Gastrocnemius medialis (tissue), 4 donors: ENCODE measurements around the gene LINGO3. TPM values are rescaled to one million over a fixed set of nuclear protein-coding genes. Genes with fewer than 3 reads are reported as not detected.
A peak's percentile ranks its signal among the peaks of the same experiment; 100 is the strongest.

Experiments used
- ATAC-seq, 2 donors: fragments of 150-250 bp; one replicate each; pipeline ENCODE4 v1.9.1; 2016
- DNase-seq, 2 donors: peaks; one replicate each; pipeline ENCODE4 v3.0.0-alpha.2; 2019
- H3K27ac ChIP-seq, 4 donors: fragments of 200-600 bp; sonication (generic); 1 replicate in 1 of 4; 2 replicates in 3 of 4; pipeline ENCODE4 v1.5.1; 2016 to 2018; ENCODE audit warnings: mild to moderate bottlenecking in 2 of 4, moderate library complexity in 1 of 4
- H3K27me3 ChIP-seq, 3 donors: fragments of 200-600 bp; sonication (generic) in 2 of 3; 1 replicate in 1 of 3; 2 replicates in 2 of 3; pipeline versions ENCODE4 v1.5.1 to v1.6.0; 2016 to 2019; ENCODE audit warnings: mild to moderate bottlenecking in 1 of 3, moderate library complexity in 1 of 3
- H3K36me3 ChIP-seq, 2 donors: fragments of 200-600 bp; sonication (generic) in 1 of 2; one replicate each; pipeline ENCODE4 v1.5.1; 2017 to 2018
- H3K4me1 ChIP-seq, 2 donors: fragments of 200-600 bp; sonication (generic) in 1 of 2; one replicate each; pipeline ENCODE4 v1.5.1; 2016 to 2017; ENCODE audit warnings: mild to moderate bottlenecking in 2 of 2
- H3K4me3 ChIP-seq, 4 donors: fragments of 200-600 bp; sonication (generic) in 3 of 4; 1 replicate in 1 of 4; 2 replicates in 3 of 4; pipeline ENCODE4 v1.5.1; 2016 to 2019; ENCODE audit warnings: mild to moderate bottlenecking in 2 of 4
- H3K9me3 ChIP-seq, 3 donors: fragments of 200-600 bp; sonication (generic) in 2 of 3; 1 replicate in 1 of 3; 2 replicates in 2 of 3; pipeline ENCODE4 v1.5.1; 2016 to 2019
- CTCF ChIP-seq, 5 experiments: fragments of 450-650 bp in 3 of 5; fragments of 200-600 bp in 2 of 5; sonication (generic) in 2 of 5; IDR thresholded peaks in 4 of 5; conservative IDR thresholded peaks in 1 of 5; 1 replicate in 4 of 5; 2 replicates in 1 of 5; pipeline ENCODE4 v1.5.1; 2016 to 2019; ENCODE audit warnings: antibody characterized with exemption in 5 of 5, mild to moderate bottlenecking in 3 of 5, moderate library complexity in 3 of 5
- POLR2A ChIP-seq, 2 donors: fragments of 450-650 bp; IDR thresholded peaks; one replicate each; pipeline ENCODE4 v1.6.1; 2017; ENCODE audit warnings: antibody characterized with exemption in 2 of 2, mild to moderate bottlenecking in 2 of 2, moderate library complexity in 2 of 2
- in situ Hi-C, 4 donors: fragments of 200-750 bp; cut with MboI; loops; one replicate each; pipeline versions ENCODE4 v1.15.0 to v1.8.0; 2017; ENCODE audit warnings: low sequenced_read_pairs in 4 of 4
- intact Hi-C: fragments of 100-400 bp; cut with DNase I; formaldehyde crosslinking; loops from one replicate; pipeline ENCODE4 v1.15.1; 2023; ENCODE audit warnings: low total_unique reads
- total RNA-seq, 4 donors: library from RNA; depleted of rRNA; stranded (reverse); fragments of >200 nt; gene quantifications; one replicate each; pipeline versions ENCODE4 v1.1.0 to v1.2.3, GENCODE V29; 2016

LINGO3 gene
- total RNA-seq, 4 donors from 2014 or later = not detected

GRCh38 chr19:2290441-2291184 is 17.3 kb downstream of the LINGO3 start:
- peak overlapping the region; percentile 5 to 36 (median 36) for H3K4me3 ChIP-seq
- DNase-seq (no peak), ATAC-seq (no peak)
- TF ChIP-seq POLR2A (IDR thresholded peaks at IDR 0.05) (no peak), CTCF (IDR thresholded peaks at IDR 0.05 in 4 of 5, conservative IDR thresholded peaks at IDR 0.05 in 1 of 5) (no peak)
- H3K36me3 ChIP-seq = no peaks in the 10 kb centered on the region
- peaks cover 47 to 58% (median 51%) of the 10 kb centered on the region in 3 donors for H3K27me3 ChIP-seq
- H3K27ac ChIP-seq = no peak overlapping the region
- H3K9me3 ChIP-seq = no peaks in the 10 kb centered on the region
- peaks cover 12 to 33% of the 10 kb centered on the region in 2 donors for H3K4me1 ChIP-seq
- in situ Hi-C loops = loop anchor here (25.0 kb wide), 1 partner anchor 97 kb away; no protein-coding TSS in a partner anchor
- intact Hi-C loops = no loop called here

GRCh38 chr19:2289714-2290435 is 18.1 kb downstream of the LINGO3 start:
- DNase-seq (no peak), ATAC-seq (no peak)
- H3K36me3 ChIP-seq = no peaks in the 10 kb centered on the region
- no peak for TF ChIP-seq POLR2A (IDR thresholded peaks at IDR 0.05)
- no peak for TF ChIP-seq CTCF (IDR thresholded peaks at IDR 0.05 in 4 of 5, conservative IDR thresholded peaks at IDR 0.05 in 1 of 5)
- peaks cover 11 to 26% of the 10 kb centered on the region in 2 donors for H3K4me1 ChIP-seq
- in situ Hi-C loops = loop anchor here (25.0 kb wide), 1 partner anchor 97 kb away; no protein-coding TSS in a partner anchor
- H3K9me3 ChIP-seq = no peaks in the 10 kb centered on the region
- intact Hi-C loops = no loop called here
- peaks cover 47 to 58% (median 51%) of the 10 kb centered on the region in 3 donors for H3K27me3 ChIP-seq
- peak overlapping the region; percentile 5 to 36 (median 36) for H3K4me3 ChIP-seq
- H3K27ac ChIP-seq = no peak overlapping the region

GRCh38 chr19:2288818-2289713 is 18.9 kb downstream of the LINGO3 start:
- intact Hi-C loops (no loop called here), in situ Hi-C loops (loop anchor here (25.0 kb wide), 1 partner anchor 98 kb away; no protein-coding TSS in a partner anchor)
- DNase-seq (no peak), ATAC-seq (peak in 1 of 2 donors; percentile 4)
- H3K27ac ChIP-seq = no peak overlapping the region
- H3K4me3 ChIP-seq = peak overlapping the region in 2 of 4 donors; percentile 35 to 36
- peaks cover 46 to 58% (median 51%) of the 10 kb centered on the region in 3 donors for H3K27me3 ChIP-seq
- no peaks in the 10 kb centered on the region for H3K36me3 ChIP-seq
- no peaks in the 10 kb centered on the region for H3K9me3 ChIP-seq
- peaks cover 2 to 21% of the 10 kb centered on the region in 2 donors for H3K4me1 ChIP-seq
- TF ChIP-seq CTCF (IDR thresholded peaks at IDR 0.05 in 4 of 5, conservative IDR thresholded peaks at IDR 0.05 in 1 of 5) (no peak), POLR2A (IDR thresholded peaks at IDR 0.05) (no peak)

GRCh38 chr19:2288338-2288817 is 19.6 kb downstream of the LINGO3 start:
- intact Hi-C loops = no loop called here
- H3K36me3 ChIP-seq = no peaks in the 10 kb centered on the region
- no peak overlapping the region for H3K27ac ChIP-seq
- peaks cover 45 to 58% (median 51%) of the 10 kb centered on the region in 3 donors for H3K27me3 ChIP-seq
- no peaks in the 10 kb centered on the region for H3K9me3 ChIP-seq
- ATAC-seq (no peak), DNase-seq (no peak)
- H3K4me1 ChIP-seq = peaks cover 2 to 21% of the 10 kb centered on the region in 2 donors
- in situ Hi-C loops = loop anchor here (25.0 kb wide), 1 partner anchor 99 kb away; no protein-coding TSS in a partner anchor
- TF ChIP-seq POLR2A (IDR thresholded peaks at IDR 0.05) (no peak), CTCF (IDR thresholded peaks at IDR 0.05 in 4 of 5, conservative IDR thresholded peaks at IDR 0.05 in 1 of 5) (no peak)
- H3K4me3 ChIP-seq = no peak overlapping the region
